GM12878 (cell line): ENCODE results near the gene PPP4C. TPM values are rescaled to one million over a fixed set of nuclear protein-coding genes. Genes with fewer than 3 reads are reported as not detected.

Experiments used
- BCL11A ChIP-seq: IDR thresholded peaks from 2 replicates; pipeline ENCODE4 v1.6.1; 2011; ENCODE audit warnings: low read depth, low read length
- CEBPB ChIP-seq, 2 experiments: fragments of 150-350 bp in 1 of 2; IDR thresholded peaks; 2 replicates each; pipeline ENCODE4 v1.6.1; 2012 to 2014; ENCODE audit warnings: low read depth in 2 of 2, low read length in 2 of 2, borderline replicate concordance in 1 of 2, inconsistent platforms in 1 of 2
- CREB1 ChIP-seq: IDR thresholded peaks from 2 replicates; pipeline ENCODE4 v1.6.1; 2012; ENCODE audit warnings: low read depth, mild to moderate bottlenecking, inconsistent platforms
- EED ChIP-seq: sonication (generic); IDR thresholded peaks from 2 replicates; pipeline ENCODE4 v1.6.1; 2016; ENCODE audit warnings: antibody characterized with exemption, low read depth
- EGR1 ChIP-seq, 2 experiments: IDR thresholded peaks; 1 replicate in 1 of 2; 2 replicates in 1 of 2; pipeline ENCODE4 v1.6.1; 2011 to 2012; ENCODE audit warnings: low read depth in 2 of 2, low read length in 2 of 2, borderline replicate concordance in 1 of 2, mild to moderate bottlenecking in 1 of 2, moderate library complexity in 1 of 2
- RAD21 ChIP-seq: IDR thresholded peaks from 2 replicates; pipeline ENCODE4 v1.6.1; 2011; ENCODE audit warnings: mild to moderate bottlenecking, low read depth, low read length, moderate library complexity; ENCODE audit not compliant: insufficient read depth
- polyA plus RNA-seq, 11 experiments: library from polyadenylated mRNA; depleted of rRNA in 4 of 11; unstranded in 6 of 11; stranded (reverse) in 5 of 11; fragments of >200 nt; fragmentation: Nextera tagmentation in 4 of 11; fragmentation: Illumina TruSeq in 1 of 11; extraction: Ambion mirVana in 4 of 11; extraction: Trizol in 1 of 11; gene quantifications; 1 replicate in 1 of 11; 2 replicates in 10 of 11; pipeline versions ENCODE4 v1.2.1 to v1.2.3, GENCODE V29; 2011 to 2016; ENCODE audit warnings: inconsistent platforms in 2 of 11, missing spikeins in 2 of 11, low read depth in 1 of 11
- total RNA-seq, 4 experiments: library from RNA; depleted of rRNA in 3 of 4; stranded (reverse); fragments of >200 nt in 3 of 4; fragmentation: Illumina TruSeq in 1 of 4; extraction: Trizol in 1 of 4; gene quantifications; 2 replicates each; pipeline versions ENCODE4 v1.2.1 to v1.2.3, GENCODE V29; 2013 to 2021
- TF ChIP-seq, protein P1 (sequence below): IDR thresholded peaks from 2 replicates; pipeline ENCODE4 v1.6.1; 2011; ENCODE audit warnings: borderline replicate concordance, low read depth, mild to moderate bottlenecking, moderate library complexity, low read length; ENCODE audit not compliant: insufficient read depth, poor library complexity, severe bottlenecking

The PPP4C gene
- total and polyA plus RNA-seq, 10 of the 15 experiments (the other 5 are each of a cell fraction or from before 2014, with no cell fraction given): 2.7 to 240 (median 124) TPM

DNA sequence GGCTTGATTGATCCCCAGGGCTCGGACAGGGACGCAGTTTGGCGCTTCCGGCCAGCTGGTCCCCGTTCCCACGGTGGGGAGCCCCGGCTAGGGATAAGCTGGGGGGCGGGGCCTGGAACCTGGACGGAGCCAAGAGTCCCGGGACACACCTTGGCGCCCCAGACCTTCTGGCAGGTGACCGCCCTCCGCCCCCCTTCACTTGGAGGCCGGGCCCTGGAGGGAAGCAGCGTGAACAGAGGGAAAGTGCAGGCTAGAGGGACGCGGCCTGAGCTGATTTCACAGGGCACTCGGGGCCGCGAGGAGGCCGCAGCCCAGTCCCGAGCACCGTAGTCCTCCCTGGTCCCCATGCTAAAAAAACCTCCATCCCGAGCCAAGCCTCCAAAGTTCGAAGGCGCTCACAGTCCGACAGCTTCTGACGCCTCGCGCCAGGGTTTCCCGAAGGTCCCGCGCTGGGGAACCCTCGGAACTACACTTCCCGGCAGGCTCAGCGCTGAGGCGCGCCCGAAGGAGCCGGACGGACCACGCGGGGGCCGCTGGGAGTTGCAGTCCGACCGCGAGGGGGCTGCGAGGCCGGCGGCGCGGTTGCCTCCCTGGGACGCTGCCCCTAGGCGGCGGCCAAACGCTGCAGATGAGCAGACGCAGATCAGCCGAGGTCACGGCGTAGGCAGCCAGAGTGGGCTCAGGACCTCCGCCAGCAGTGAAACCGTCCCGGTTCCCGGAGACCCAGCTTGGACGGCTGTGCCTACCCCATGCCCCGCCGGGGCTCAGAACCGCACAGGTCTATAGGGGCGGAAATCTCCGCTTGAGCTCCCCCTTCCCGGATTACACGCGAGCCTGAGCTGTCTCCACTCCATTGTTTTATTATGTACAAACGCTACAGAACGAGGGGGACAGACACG is 15.9 kb downstream of the PPP4C start, which contains the start of gene TBX6 (continued):
- TF ChIP-seq EGR1 (IDR thresholded peaks at IDR 0.05; ENCODE audit: borderline replicate concordance in 1 of 2, low read depth in 2 of 2, low read length in 2 of 2): no peak
- 0 out of 2 replicates have a peak, but pooled peaks have one; percentile 11 for TF ChIP-seq BCL11A
- peak; percentile 84 for TF ChIP-seq CREB1
- TF ChIP-seq, protein P1, sequence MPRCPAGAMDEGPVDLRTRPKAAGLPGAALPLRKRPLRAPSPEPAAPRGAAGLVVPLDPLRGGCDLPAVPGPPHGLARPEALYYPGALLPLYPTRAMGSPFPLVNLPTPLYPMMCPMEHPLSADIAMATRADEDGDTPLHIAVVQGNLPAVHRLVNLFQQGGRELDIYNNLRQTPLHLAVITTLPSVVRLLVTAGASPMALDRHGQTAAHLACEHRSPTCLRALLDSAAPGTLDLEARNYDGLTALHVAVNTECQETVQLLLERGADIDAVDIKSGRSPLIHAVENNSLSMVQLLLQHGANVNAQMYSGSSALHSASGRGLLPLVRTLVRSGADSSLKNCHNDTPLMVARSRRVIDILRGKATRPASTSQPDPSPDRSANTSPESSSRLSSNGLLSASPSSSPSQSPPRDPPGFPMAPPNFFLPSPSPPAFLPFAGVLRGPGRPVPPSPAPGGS: no peak
- TF ChIP-seq RAD21: peak; percentile 58
- no peak for TF ChIP-seq CEBPB (IDR thresholded peaks at IDR 0.05; ENCODE audit: borderline replicate concordance in 1 of 2, low read depth in 2 of 2, low read length in 2 of 2)
- no peak for TF ChIP-seq EED
